K562 (cell line): ENCODE data around the gene GEN1. TPM values are rescaled to one million over a fixed set of nuclear protein-coding genes. Genes with fewer than 3 reads are reported as not detected.

ENCODE experiments used
- CBX5 ChIP-seq: IDR thresholded peaks from 2 replicates; pipeline ENCODE4 v1.6.1; 2014; ENCODE audit warnings: low read depth, borderline replicate concordance
- CEBPZ ChIP-seq: fragments of 150-350 bp; IDR thresholded peaks from 2 replicates; pipeline ENCODE4 v1.6.1; 2014; ENCODE audit warnings: low read depth, mild to moderate bottlenecking, low read length, borderline replicate concordance
- COPS2 ChIP-seq: fragments of 450-650 bp; conservative IDR thresholded peaks from 2 replicates; pipeline ENCODE4 v1.6.1; 2016; ENCODE audit warnings: mild to moderate bottlenecking, moderate library complexity
- CREB1 ChIP-seq, 2 experiments: sonication (generic) in 1 of 2; formaldehyde crosslinking in 1 of 2; IDR thresholded peaks; 2 replicates each; pipeline versions ENCODE4 v1.6.1 to v1.8.0; 2012 to 2022; ENCODE audit warnings: inconsistent platforms in 1 of 2, mild to moderate bottlenecking in 1 of 2, missing genetic modification reagents in 1 of 2, moderate library complexity in 1 of 2
- CTCF ChIP-seq, 3 experiments: IDR thresholded peaks in 2 of 3; conservative IDR thresholded peaks in 1 of 3; 2 replicates each; pipeline ENCODE4 v1.5.1; 2011 to 2012; ENCODE audit warnings: low read length in 3 of 3, mild to moderate bottlenecking in 3 of 3, control low read depth in 2 of 3, improper control_type of control experiment in 1 of 3, inconsistent platforms in 1 of 3, low read depth in 1 of 3, mixed read lengths in 1 of 3, moderate library complexity in 1 of 3; ENCODE audit not compliant: insufficient read depth in 2 of 3
- EGR1 ChIP-seq: fragments of 450-650 bp; conservative IDR thresholded peaks from 2 replicates; pipeline ENCODE4 v1.6.1; 2017; ENCODE audit warnings: mild to moderate bottlenecking
- EHMT2 ChIP-seq: fragments of 450-650 bp; IDR thresholded peaks from 2 replicates; pipeline ENCODE4 v1.6.1; 2018; ENCODE audit warnings: antibody characterized with exemption
- GABPB1 ChIP-seq: sonication (generic); formaldehyde crosslinking; IDR thresholded peaks from 2 replicates; pipeline ENCODE4 v1.8.0; 2022; ENCODE audit warnings: mild to moderate bottlenecking, missing genetic modification reagents
- HDAC8 ChIP-seq: fragments of 450-650 bp; IDR thresholded peaks from 2 replicates; pipeline ENCODE4 v1.6.1; 2016; ENCODE audit warnings: mild to moderate bottlenecking, missing genetic modification characterization, moderate library complexity, missing compliant biosample characterization
- RBBP5 ChIP-seq: fragments of 200-600 bp; sonication (generic); IDR thresholded peaks from 2 replicates; pipeline ENCODE4 v1.6.1; 2012; ENCODE audit warnings: borderline replicate concordance, mild to moderate bottlenecking, low read length, control low read depth, inconsistent platforms; ENCODE audit not compliant: insufficient read depth, poor library complexity, severe bottlenecking
- SIN3A ChIP-seq, 2 experiments: fragments of 150-350 bp in 1 of 2; IDR thresholded peaks; 2 replicates each; pipeline ENCODE4 v1.6.1; 2011 to 2016; ENCODE audit warnings: borderline replicate concordance in 2 of 2, low read depth in 2 of 2, low read length in 2 of 2, mild to moderate bottlenecking in 2 of 2, moderate library complexity in 2 of 2; ENCODE audit not compliant: control insufficient read depth in 1 of 2
- SMAD2 ChIP-seq: fragments of 150-350 bp; IDR thresholded peaks from 2 replicates; pipeline ENCODE4 v1.6.1; 2014; ENCODE audit warnings: low read depth, mild to moderate bottlenecking, low read length
- SMC3 ChIP-seq: conservative IDR thresholded peaks from 2 replicates; pipeline ENCODE4 v1.6.1; 2011; ENCODE audit warnings: low read depth, low read length, improper control_type of control experiment; ENCODE audit not compliant: insufficient read depth
- SRSF1 ChIP-seq: fragments of 200-400 bp; formaldehyde crosslinking; IDR thresholded peaks from 2 replicates; pipeline ENCODE4 v1.6.1; 2017; ENCODE audit warnings: mild to moderate bottlenecking, low read depth, low read length, moderate library complexity
- TBL1XR1 ChIP-seq, 2 experiments: IDR thresholded peaks; 2 replicates each; pipeline ENCODE4 v1.6.1; 2012; ENCODE audit warnings: improper control_type of control experiment in 2 of 2, low read length in 2 of 2, mild to moderate bottlenecking in 1 of 2
- ZBTB34 ChIP-seq: fragments of 250-450 bp; sonication (Bioruptor Pico); IDR thresholded peaks from 2 replicates; pipeline ENCODE4 v1.8.0; 2021; ENCODE audit warnings: mild to moderate bottlenecking, moderate library complexity
- ZKSCAN8 ChIP-seq: fragments of 200-800 bp; sonication (Bioruptor generic); IDR thresholded peaks from 2 replicates; pipeline ENCODE4 v1.6.1; 2016; ENCODE audit warnings: missing genetic modification characterization, missing compliant biosample characterization
- ZNF408 ChIP-seq: fragments of 250-450 bp; sonication (Bioruptor Pico); IDR thresholded peaks from 2 replicates; pipeline ENCODE4 v1.4.0; 2020; ENCODE audit warnings: low read depth, mild to moderate bottlenecking, moderate library complexity
- ZNF57 ChIP-seq: fragments of 450-650 bp; formaldehyde crosslinking; IDR thresholded peaks from 2 replicates; pipeline ENCODE4 v1.4.0; 2020; ENCODE audit warnings: mild to moderate bottlenecking, moderate library complexity
- ZNF639 ChIP-seq, 2 experiments: fragments of 200-800 bp in 1 of 2; sonication (Bioruptor generic) in 1 of 2; sonication (generic) in 1 of 2; formaldehyde crosslinking in 1 of 2; IDR thresholded peaks in 1 of 2; conservative IDR thresholded peaks in 1 of 2; 2 replicates each; pipeline versions ENCODE4 v1.5.0 to v1.6.1; 2016 to 2020; ENCODE audit warnings: missing compliant biosample characterization in 1 of 2, missing genetic modification characterization in 1 of 2, missing genetic modification reagents in 1 of 2
- polyA plus RNA-seq, 8 experiments: library from polyadenylated mRNA; depleted of rRNA in 4 of 8; stranded (reverse) in 5 of 8; unstranded in 3 of 8; fragments of >200 nt; fragmentation: Nextera tagmentation in 2 of 8; fragmentation: Illumina TruSeq in 1 of 8; extraction: Ambion mirVana in 2 of 8; extraction: Trizol in 1 of 8; gene quantifications; 2 replicates each; pipeline versions ENCODE4 v1.2.1 to v1.2.3, GENCODE V29; 2011 to 2014; ENCODE audit warnings: inconsistent platforms in 1 of 8, missing spikeins in 1 of 8
- total RNA-seq, 7 experiments: library from RNA; depleted of rRNA in 6 of 7; stranded (reverse); fragments of >200 nt in 6 of 7; fragmentation: Illumina TruSeq in 2 of 7; extraction: Trizol in 2 of 7; gene quantifications; 2 replicates each; pipeline versions ENCODE4 v1.2.1 to v1.2.3, GENCODE V29; 2011 to 2021; ENCODE audit warnings: low replicate concordance in 1 of 7

The GEN1 gene
- total and polyA plus RNA-seq, 9 of the 15 experiments (the other 6 are each of a cell fraction or from before 2014, with no cell fraction given): 8.6 to 39.7 (median 24.5) TPM

GRCh38 chr2:17717666-17718065 lies 36.3 kb upstream of the GEN1 start (continued):
- TF ChIP-seq CTCF (IDR thresholded peaks at IDR 0.05 in 2 of 3, conservative IDR thresholded peaks at IDR 0.05 in 1 of 3; ENCODE audit: insufficient read depth in 2 of 3, low read depth in 1 of 3, low read length in 3 of 3): no peak
- no peak for TF ChIP-seq RBBP5
- peak; percentile 66 for TF ChIP-seq EGR1
- TF ChIP-seq ZNF57 (CRISPR knock-in tag): no peak
- no peak for TF ChIP-seq SIN3A (IDR thresholded peaks at IDR 0.05; ENCODE audit: borderline replicate concordance in 2 of 2, control insufficient read depth in 1 of 2, low read depth in 2 of 2, low read length in 2 of 2)
- peak in 1 of 2 experiments; percentile 66; a peak in 2 of 4 replicates for TF ChIP-seq ZNF639 (CRISPR knock-in tag; conservative IDR thresholded peaks at IDR 0.05 in 1 of 2, IDR thresholded peaks at IDR 0.05 in 1 of 2)
- TF ChIP-seq TBL1XR1 (IDR thresholded peaks at IDR 0.05; ENCODE audit: low read length in 2 of 2): peak in 1 of 2 experiments; percentile 30; a peak in 1 of 4 replicates
- TF ChIP-seq COPS2: no peak
- no peak for TF ChIP-seq ZNF408 (CRISPR knock-in tag)
- no peak for TF ChIP-seq ZBTB34
- peak; percentile 48; the same call in 1 of the 2 replicates for TF ChIP-seq CREB1 (IDR thresholded peaks at IDR 0.05)
- no peak for TF ChIP-seq CREB1 (CRISPR knock-in tag; IDR thresholded peaks at IDR 0.05)
- peak; percentile 46; the same call in 1 of the 2 replicates for TF ChIP-seq ZKSCAN8 (CRISPR knock-in tag)
- no peak for TF ChIP-seq GABPB1 (CRISPR knock-in tag)
- no peak for TF ChIP-seq CBX5
- no peak for TF ChIP-seq CEBPZ
- TF ChIP-seq SMAD2: no peak
- TF ChIP-seq HDAC8 (tag): no peak
- no peak for TF ChIP-seq EHMT2
- no peak for TF ChIP-seq SRSF1
- no peak for TF ChIP-seq SMC3
